Posterior cingulate gyrus (tissue), 11 donors: ENCODE measurements around the gene CAMKMT.

Experiments used
- DNase-seq, 10 donors: peaks; one replicate each; pipeline versions ENCODE4 v3.0.0 to v3.0.0-alpha.2; 2020 to 2021; ENCODE audit warnings: mixed read lengths in 3 of 10
- intact Hi-C: fragments of 100-400 bp; cut with DNase I; formaldehyde crosslinking; loops from one replicate; pipeline ENCODE4 v1.15.1; 2023

Gene CAMKMT

DNA sequence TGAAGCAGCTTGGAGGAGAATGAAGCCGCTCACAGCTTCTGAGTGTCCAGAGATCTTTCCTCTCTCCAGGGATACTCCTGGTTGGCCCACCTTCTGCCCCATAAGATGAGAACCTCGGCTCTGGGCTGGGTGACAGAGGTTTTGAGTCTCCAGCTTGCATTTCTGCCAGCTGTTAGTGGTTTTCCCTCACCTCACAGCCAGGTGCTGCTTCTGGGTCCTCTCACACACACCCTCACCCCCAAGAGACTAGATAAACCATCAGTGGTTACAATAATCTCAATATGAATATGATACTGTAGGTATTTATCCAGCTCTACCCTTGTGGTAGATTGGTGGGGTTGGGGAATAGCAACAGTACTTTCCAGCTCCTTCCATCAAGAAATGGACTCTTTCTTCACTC lies 418.0 kb downstream of the CAMKMT start:
- no peak for DNase-seq
- intact Hi-C loops = no loop called here

- intact Hi-C loops = no loop called here
- DNase-seq = no peak
Observed at GRCh38 chr2:44780406-44780805, 418.7 kb downstream of the CAMKMT start.

GRCh38 chr2:44785433-44785832 lies 423.7 kb downstream of the CAMKMT start:
- intact Hi-C loops = no loop called here

DNA sequence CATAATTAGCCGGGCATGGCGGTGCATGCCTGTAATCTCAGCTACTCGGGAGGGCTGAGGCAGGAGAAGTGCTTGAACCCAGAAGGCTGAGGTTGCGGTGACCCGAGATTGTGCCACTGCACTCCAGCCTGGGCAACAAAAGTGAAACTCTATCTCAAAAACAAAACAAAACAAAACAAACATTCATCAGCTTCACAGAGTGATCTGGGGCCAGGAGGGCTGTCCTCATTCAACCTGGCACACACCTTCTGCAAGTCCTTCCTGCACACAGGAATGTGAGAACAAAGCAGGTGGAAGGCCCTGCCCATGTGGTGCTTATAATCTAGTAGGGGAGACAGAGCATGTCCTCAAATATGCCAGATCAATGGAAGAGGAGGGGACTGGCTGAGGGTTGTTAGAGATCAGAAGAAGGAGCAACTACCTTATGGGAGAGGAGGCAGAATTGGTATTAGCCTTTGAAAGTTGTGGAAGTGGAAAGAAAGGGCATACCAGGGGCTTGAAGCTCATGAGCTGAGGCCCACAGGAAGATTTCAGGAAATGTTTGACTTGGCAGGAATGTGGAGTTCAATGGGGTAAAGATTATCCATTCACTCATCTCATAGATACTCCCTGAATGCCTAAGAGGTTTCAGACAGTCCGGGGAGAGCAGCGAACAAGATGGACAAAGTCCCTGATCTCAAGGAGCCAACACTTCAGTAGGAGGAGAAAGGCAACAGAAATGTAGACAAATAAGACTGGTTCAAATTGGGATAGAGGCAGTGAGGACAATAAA lies 424.5 kb downstream of the CAMKMT start:
- intact Hi-C loops = no loop called here
- DNase-seq = no peak

More at GRCh38 chr2:44785433-44785832, 423.7 kb downstream of the CAMKMT start:
- DNase-seq = no peak

GRCh38 chr2:44786817-44787214 lies 425.1 kb downstream of the CAMKMT start:
- no peak for DNase-seq
- intact Hi-C loops = no loop called here

GRCh38 chr2:44787663-44788062 lies 425.9 kb downstream of the CAMKMT start:
- intact Hi-C loops = no loop called here

DNA sequence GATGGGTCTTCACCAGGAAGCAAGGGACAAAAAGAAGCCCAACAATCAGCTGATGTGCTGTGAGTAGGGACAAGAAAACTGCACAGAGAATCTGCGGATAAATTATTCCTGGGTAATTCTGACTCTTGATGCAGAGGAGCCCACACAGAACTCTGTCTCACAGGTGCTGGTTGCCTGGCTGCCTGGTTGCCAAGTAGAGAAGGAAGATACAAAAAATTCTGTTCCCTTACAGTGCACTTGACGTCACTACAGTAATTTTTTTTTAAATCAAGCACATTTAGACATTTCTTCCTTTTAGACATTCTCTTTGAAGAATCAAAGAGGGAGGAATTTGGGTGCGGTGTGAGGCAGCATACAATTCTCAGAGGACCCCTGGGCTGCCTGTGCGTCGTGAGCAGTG lies 427.7 kb downstream of the CAMKMT start:
- intact Hi-C loops = no loop called here
- no peak for DNase-seq

More at GRCh38 chr2:44787663-44788062, 425.9 kb downstream of the CAMKMT start:
- no peak for DNase-seq

- intact Hi-C loops = no loop called here
- DNase-seq = no peak
Observed at GRCh38 chr2:44789971-44790721, 428.4 kb downstream of the CAMKMT start.

- no peak for DNase-seq
- intact Hi-C loops = no loop called here
Observed at GRCh38 chr2:44793322-44793870, 431.6 kb downstream of the CAMKMT start.

DNA sequence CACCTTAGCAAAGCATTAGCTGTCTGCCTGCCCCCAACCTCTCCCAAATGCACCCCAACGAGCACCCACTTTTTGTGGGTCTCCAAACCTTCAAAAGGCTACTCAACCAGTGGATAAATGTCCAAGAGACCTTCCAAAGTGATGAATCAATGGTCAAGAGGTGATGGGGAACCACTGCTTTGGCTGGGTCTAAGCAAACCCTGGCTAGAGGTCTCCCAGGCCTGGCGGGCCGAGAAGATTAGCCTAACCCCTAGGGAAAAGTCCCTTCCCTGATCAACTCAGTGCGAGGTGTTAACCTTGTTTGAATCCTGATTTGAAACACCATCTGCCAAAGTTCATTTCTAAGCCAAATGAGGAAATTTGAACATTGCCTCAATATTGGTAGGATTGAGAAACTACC lies 435.0 kb downstream of the CAMKMT start:
- intact Hi-C loops = no loop called here
- DNase-seq = no peak

DNA sequence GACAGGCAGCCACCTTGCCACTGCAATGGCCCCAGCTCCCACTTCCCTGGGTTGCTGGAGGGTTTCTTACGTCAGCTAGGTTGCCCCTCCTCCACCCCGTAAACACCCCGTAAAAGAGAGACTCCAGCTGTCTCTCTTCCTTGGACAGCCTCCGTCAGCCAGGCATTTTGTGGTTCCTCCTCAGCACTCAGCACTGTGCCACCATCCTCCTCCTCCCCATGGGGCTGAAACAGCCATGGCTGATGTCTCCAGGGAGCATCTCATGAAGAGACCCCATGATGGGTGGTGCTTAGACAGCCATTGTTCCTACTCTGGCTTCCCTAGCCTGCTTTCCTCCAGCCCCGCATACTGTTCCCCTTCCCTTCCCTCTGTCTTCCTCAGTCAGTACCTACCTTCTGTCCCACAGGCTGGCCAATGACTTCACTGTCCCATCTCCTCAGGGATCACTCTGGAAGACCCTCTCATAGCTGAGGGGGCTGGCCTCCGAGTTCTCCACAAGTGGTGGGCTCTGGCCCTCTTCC lies 436.5 kb downstream of the CAMKMT start:
- intact Hi-C loops = no loop called here
- DNase-seq = no peak

DNA sequence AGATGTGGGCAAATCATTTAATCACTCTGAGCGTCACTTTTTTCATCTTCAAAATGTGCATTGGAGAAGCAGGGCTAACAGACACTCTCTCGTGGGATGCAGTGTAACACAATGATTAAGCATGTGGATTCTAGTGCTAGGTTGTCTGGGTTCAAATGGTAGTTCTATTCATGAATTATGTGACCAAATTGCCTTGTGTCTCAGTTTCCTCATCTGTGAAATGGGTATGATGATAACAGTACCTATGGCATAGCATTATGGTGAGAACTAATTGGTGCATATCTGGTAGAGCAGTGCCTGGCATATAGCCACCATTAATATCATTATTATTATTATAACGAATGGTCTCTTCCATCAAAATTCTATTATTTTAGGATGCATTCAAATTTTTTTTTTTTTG lies 437.4 kb downstream of the CAMKMT start:
- no peak for DNase-seq
- intact Hi-C loops = no loop called here

DNA sequence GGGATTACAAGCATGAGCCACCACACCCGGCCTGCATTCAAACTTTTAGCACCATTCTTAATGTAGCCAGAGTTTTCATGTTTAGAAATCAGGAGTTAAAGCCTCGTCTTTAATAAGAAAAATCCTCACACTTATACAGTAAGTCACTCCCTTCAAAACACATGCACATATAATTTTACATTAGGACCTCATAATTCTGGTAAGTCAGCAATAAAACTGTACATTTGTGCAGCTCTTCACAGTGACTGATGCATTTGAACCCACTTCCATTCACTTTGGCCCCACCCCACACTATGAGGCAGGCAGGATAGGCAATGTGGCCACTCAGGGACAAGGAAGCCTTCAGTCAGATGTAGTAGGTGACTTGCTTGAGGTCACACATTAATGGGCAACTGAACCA lies 438.0 kb downstream of the CAMKMT start:
- DNase-seq = no peak
- intact Hi-C loops = no loop called here

- intact Hi-C loops = no loop called here
- DNase-seq = no peak
Observed at GRCh38 chr2:44801289-44801840, 439.6 kb downstream of the CAMKMT start.

GRCh38 chr2:44801841-44802776 lies 440.4 kb downstream of the CAMKMT start:
- intact Hi-C loops = no loop called here
- DNase-seq = no peak

DNA sequence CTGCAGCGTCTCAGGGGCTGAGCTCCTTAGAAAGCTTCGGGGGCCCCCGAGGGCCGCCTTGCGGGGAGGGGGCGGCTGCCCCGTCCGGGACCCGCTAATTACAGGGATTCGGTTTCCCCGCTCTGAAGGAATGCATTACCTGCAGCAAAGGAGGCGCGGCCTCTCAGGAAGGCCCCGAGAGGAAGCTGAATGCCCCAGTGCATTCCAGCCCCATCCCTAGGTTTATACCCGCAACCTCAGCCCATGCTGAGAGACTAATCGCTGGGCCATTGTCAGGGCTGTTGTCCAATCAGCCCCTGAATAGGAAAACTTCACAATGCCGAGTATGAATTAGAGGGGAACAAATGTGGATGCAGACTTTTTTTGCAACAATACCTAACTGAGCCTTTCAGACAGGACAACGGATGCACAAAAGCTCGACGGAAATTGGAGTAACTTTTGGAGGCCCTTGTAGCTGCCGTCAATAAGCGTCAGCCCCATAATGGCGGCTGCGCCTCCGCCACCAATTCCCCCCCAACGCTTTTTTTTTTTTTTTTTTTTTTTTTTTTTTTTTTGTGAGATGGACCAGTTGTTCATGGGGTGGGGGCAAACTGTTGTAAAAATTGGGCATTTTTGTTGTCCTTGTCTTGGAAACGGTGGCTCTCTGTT lies 441.2 kb downstream of the CAMKMT start:
- DNase-seq = no peak
- intact Hi-C loops = no loop called here

- intact Hi-C loops = no loop called here
- no peak for DNase-seq
Observed at GRCh38 chr2:44804406-44805265, 442.9 kb downstream of the CAMKMT start.

DNA sequence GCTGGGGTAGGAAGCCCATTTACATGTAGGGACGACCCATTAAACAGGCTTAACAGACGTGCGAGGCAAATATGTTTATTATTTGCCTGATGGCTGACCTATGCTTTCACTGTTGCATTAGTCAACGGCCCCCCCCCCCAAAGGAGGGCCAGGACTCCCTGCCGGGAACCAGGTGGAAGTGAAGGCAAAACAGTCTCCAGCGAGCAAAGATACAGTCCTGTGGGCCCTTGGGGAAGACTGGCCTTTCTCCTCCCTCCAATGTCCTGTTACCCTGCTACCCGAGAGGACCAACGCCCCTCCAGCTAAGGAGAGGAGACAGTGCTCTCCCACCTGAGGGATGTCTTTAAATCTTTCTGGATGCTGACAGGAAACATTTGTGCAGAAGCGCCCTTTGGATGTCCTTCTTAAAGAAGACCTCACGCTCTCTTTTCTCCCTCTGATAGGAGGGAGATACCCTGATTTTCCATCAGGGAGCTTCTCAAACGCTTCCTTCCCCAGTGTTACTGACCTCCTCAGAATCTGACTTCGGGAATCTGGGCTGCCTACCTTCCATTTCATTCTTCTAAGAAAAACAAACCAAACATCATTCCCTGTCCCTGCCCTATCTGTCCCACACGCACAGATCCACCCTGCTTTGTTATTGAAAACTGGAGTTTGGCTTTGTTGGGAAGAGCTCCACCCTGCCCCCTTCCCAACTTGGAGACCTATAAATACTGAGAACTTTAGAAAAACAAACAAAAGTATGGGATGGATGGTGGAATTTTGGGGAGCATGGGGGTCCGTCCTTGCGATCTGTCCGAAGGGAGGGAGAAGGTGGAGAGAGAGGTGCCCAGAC lies 443.9 kb downstream of the CAMKMT start:
- intact Hi-C loops = no loop called here
- no peak for DNase-seq
